GM19438 (cell line): ENCODE results near the gene PFKFB4.
"Not testable (repeated sequence)": the region's sequence is repeated elsewhere in the genome, so short reads cannot be mapped to it uniquely, and the experiment has no call there.

Source experiments
- ATAC-seq: cut with Tn5 transposase; IDR thresholded peaks from one replicate; pipeline ENCODE4 v1.9.1; 2021; ENCODE audit warnings: low read depth; ENCODE audit not compliant: unreplicated experiment

The PFKFB4 gene

DNA sequence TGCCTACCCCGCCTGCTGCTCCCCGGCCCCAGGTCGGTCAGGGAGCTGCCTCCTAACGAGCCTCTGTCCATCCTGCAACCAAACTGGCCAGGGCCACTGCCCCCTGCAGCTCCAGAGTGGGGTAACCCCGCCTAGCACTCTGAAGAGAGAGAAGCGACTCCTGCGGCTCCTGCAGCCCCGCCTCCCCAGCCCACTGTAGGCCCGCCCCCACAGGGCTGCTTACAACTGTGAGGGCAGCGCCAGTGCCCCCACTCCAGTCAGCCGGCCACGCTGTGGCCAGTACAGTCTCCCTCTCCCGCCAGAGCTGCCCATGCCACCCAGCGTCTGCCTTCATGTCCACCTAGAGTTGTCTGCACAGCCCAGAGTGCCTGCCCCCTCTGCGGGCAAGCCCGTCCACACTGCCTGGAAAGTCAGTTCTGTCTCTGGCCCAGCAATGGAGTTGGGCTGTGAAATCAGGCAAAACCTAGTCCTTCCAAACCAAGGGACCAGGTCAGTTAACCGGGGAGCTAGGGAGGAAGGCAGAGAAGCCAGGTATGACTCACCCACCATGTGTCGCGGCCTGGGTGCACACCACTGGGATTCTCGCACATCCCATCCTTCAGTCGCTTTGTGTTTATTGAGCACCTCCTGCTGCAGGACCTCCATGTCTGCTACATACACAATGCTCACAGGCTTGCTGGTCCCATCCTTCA is 4.6 kb upstream of the PFKFB4 start:
- no peak for ATAC-seq

- no peak for ATAC-seq
These were observed 4.0 kb upstream of the PFKFB4 start for GRCh38 chr3:48560648-48561018.

GRCh38 chr3:48558493-48559134 is 2.0 kb upstream of the PFKFB4 start:
- no peak for ATAC-seq

DNA sequence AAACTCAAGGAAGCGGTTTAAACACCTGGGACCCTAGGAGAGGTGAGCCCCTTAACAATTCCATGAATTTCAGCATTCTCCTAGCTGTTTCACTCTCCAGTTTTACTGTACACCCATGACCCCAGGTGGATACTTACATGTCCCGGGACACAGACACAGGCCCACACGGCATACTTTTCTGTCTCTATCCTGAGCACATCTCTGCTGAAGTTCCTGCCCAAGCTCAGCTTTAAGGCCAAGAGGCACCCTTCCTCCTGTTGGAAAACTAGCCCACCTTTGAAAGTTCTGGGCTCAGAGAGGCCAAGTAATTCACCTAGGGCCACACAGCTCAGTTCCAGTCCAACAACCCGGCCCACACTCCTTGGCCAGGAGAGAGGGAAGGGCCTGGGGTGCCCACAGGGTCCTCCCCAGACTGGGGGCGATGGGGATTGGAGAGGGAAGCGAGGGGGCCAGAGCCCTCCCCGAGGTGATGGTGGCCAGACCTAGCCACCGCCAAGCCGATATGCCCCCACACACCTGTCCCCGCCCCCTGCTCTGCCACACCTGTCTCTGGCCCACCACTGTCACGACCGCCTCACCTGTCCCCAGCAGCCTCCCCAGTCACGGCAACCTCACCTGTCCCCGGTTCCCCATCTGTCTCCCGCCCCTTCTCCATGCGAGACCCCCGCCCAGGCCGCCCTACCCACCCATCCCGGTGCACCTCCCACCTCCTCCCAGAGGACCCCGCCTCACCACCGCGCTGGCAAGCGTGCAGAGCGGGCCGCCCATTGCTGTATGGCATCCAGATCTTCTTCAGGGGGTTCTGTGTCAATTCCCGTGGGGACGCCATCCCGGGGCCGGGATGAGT is 431 bp downstream of the PFKFB4 start:
- no peak for ATAC-seq

DNA sequence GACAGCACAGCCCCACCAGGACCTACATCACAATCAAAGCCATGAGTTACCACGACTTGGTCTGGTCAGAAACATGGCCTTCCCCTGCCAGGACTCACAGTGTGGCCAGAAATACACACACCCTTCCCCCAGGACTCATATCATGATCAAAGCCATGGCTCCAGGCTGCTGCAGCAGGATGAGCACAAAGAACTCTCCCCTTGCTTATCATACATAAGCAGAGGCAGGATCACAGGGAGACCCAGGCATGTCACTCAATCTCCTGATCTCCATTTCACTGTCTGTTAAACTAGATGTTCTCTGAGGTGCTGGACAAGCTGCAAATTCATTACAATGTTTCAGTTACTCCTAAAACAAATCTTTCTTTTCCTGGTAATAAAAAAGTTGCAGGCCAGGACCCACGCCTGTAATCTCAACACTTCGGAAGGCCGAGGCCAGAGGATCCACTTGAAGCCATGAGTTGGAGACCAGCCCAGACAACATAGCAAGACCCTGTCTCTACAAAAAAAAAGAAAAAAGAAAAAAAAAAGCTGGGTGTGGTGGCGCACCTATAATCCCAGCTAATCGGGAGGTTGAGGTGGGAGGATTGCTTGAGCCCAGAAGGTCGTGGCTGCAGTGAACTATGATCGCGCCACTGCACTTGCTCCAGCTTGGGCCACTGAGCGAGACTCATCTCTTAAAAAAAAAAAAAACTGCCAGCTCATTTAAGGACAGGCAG is 1.2 kb downstream of the PFKFB4 start:
- no peak for ATAC-seq

- ATAC-seq: no peak
These were observed 2.4 kb downstream of the PFKFB4 start for GRCh38 chr3:48553886-48554845.

DNA sequence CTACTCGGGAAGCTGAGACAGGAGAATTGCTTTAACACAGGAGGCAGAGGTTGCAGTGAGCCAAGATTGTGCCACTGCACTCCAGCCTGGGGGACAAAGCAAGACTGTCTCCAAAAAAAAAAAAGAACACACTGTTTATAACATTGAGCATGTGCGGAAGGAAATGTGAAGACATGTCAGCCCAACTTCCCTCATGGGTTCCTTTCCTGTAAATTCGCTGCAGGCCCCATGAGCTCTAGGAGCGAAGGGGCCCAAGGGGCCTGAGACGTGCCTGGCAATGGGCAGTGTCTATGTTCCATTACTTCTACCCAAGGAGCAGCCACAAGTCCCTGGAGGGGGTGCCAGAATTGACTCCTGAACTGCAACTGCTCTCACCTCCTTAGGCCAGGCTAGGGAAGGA is 3.2 kb downstream of the PFKFB4 start:
- ATAC-seq: no peak

GRCh38 chr3:48552111-48552951 is 4.3 kb downstream of the PFKFB4 start:
- no peak for ATAC-seq

GRCh38 chr3:48551651-48552050 is 5.0 kb downstream of the PFKFB4 start:
- not testable (repeated sequence) for ATAC-seq

GRCh38 chr3:48548729-48549705 is 7.6 kb downstream of the PFKFB4 start:
- no peak for ATAC-seq

GRCh38 chr3:48548126-48548525 is 8.5 kb downstream of the PFKFB4 start:
- no peak for ATAC-seq

DNA sequence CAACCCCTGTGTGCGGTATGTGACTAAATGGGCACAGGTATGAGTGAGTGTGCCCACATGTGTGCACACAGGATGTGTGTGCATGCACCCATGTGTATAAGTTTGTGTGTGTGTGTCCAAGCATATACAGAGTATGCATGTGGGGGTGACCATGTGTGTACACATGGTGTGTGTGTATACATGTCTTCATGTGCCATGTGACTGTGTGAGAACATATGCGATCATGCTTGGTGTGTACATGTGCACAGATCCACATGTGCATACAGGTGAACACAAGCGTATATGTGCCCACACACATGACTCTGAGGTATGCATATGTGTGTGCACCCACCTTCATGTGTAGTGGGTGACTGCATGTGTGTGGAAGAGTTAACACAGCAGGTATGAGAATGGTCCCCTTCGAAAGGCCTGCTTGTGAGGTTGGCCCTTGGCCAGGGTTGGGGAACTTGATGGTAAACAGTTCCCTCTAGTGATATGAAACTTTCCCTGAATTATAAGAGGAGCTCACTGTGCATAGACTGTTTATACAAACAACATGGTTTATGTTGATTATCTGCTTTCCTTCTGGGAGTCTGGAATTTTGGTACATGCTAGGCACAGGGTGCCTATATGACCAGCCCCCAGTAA is 10.3 kb downstream of the PFKFB4 start:
- ATAC-seq: no peak

- no peak for ATAC-seq
These were observed 12.5 kb downstream of the PFKFB4 start for GRCh38 chr3:48544141-48544540.

DNA sequence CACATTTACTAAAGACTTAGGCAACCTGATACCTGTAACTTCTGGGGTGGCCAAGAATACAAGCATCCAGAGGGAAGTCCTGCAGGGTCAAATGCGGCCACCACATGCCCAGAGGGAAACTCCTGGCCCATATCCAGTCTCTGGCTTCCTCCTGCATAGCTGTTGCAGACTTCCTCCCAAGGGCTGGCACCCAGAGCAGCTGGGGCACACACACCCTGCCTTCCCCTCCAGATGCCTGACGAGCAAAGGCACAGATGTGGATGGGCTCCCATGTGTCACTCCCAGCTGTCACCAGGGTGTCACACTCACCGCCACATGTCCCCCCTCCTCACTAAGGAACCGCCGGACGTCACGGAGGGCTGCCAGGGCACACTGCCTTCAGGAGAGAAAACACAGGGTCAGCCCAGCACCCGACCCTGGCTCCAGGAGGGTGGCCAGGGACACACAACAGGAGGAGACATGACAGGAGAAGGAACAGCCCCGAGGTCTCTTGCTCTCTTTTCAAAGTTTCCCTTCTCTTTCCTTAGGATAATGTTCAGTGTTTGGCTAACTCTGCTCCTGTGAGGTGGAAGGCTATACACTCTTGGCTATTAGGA is 13.2 kb downstream of the PFKFB4 start:
- ATAC-seq: no peak

- no peak for ATAC-seq
These were observed 18.2 kb downstream of the PFKFB4 start for GRCh38 chr3:48538451-48538850.

GRCh38 chr3:48536785-48537184 is 19.8 kb downstream of the PFKFB4 start:
- no peak for ATAC-seq

DNA sequence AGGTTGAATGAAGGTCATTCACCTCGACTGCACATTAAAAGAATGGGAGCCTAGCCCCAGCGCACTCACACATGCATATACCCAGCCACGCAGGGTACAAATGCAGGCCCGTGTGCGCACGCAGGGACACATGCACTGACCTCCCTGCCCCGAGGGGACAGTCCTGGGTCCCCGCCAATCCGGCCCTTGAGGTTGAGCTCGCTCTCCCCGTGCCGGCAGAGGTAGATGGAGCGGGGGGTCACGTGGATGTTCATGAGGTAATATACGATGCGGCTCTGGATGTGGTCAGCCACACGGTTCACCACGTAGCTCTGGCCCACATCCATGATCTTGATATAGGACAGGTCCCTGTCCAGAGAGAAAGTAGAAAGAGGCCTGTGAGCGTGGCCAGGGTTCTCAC is 20.5 kb downstream of the PFKFB4 start:
- ATAC-seq: no peak
